Measurements from ENCODE around the gene RBM5. TPM values are rescaled to one million over a fixed set of nuclear protein-coding genes. Genes with fewer than 3 reads are reported as not detected.

Gene RBM5
- polyA plus RNA-seq, 3 donors = 9.7 to 332 (median 18.5) TPM

DNA sequence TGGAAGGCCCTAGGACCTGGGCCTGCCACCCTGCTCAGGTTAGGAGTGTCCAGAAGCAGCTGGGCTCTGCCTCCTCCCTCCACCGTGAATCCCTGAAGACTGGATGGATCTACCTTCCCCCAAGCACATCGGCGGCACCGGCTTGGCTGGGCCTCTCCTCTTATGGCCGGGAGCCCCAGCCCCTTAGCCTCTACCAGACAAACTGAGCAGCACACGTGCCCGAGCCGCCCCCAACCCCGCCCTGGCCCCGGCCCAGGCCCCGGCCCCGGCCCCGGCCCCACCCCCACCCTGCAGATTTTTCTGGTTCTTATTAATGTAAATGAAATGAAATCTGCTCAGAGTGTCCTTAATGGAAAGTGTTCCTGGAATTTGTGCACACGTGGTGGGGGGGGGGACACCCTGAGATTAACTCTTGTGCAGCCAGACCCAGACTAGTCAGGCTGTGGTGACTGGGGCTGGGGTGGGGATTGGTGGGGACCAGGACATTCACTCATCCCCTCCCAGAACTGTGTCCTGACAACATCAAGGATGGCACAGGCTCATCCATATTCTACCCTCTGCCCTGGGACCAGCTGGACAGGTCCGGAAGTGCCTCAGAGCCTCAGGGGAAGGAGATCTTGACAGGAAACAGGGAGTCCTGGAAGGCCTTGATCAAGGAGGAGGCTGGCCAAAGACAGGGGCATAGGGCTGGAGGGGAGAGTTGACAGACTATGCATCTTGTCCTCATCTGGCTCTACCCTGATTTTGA lies 35.5 kb downstream of the RBM5 start:
- no peaks in the 10 kb centered on the region for H3K4me1 Mint-ChIP-seq
- peaks cover 10 to 23% of the 10 kb centered on the region in 2 donors for H3K36me3 Mint-ChIP-seq
- Histone ChIP-seq H3K4me3 (replicated peaks in 1 of 3; ENCODE audit: low read depth in 2 of 3, low read length in 3 of 3) (no peak overlapping the region), H3K4me1 (ENCODE audit: control insufficient read depth in 1 of 2, insufficient read depth in 2 of 2, low read length in 2 of 2) (no peaks in the 10 kb centered on the region), H3K4me2 (replicated peaks; ENCODE audit: extremely low read depth, low read length, poor library complexity, severe bottlenecking) (no peak overlapping the region), H3K36me3 (replicated peaks in 1 of 2; ENCODE audit: control insufficient read depth in 1 of 2, insufficient read depth in 2 of 2, low read length in 2 of 2) (peaks cover 17 to 31% of the 10 kb centered on the region in 2 donors), H3K9ac (ENCODE audit: insufficient read depth, low read length, poor library complexity, severe bottlenecking) (no peak overlapping the region), H3K27ac (ENCODE audit: low read depth in 1 of 2, low read length in 2 of 2) (no peak overlapping the region), H3K9me3 (replicated peaks in 1 of 2; ENCODE audit: control insufficient read depth in 1 of 2, insufficient read depth in 1 of 2, low read length in 2 of 2) (no peaks in the 10 kb centered on the region), H3K79me2 (ENCODE audit: insufficient read depth, low read length) (no peaks in the 10 kb centered on the region), H4K20me1 (ENCODE audit: insufficient read depth, low read length) (peaks cover 44% of the 10 kb centered on the region), H3K27me3 (ENCODE audit: control insufficient read depth in 2 of 2, insufficient read depth in 2 of 2, low read length in 2 of 2) (no peaks in the 10 kb centered on the region), H2AFZ (ENCODE audit: insufficient read depth, low read depth, low read length, poor library complexity, severe bottlenecking) (no peak overlapping the region)
- H3K9me3 Mint-ChIP-seq = no peaks in the 10 kb centered on the region
- peaks cover under 1 to 4% (median 2%) of the 10 kb centered on the region in 3 donors for H3K27me3 Mint-ChIP-seq (ENCODE audit: low read depth in 3 of 3)
- DNase-seq = no peak
- peak overlapping the region in 3 of 7 donors; percentile 26 to 60 (median 48) for H3K27ac Mint-ChIP-seq
- H3K4me3 Mint-ChIP-seq = no peak overlapping the region
- intact Hi-C loops (cut with micrococcal nuclease) = loop anchor here (5.0 kb wide), 2 partner anchors 98 to 148 kb away; no protein-coding TSS in a partner anchor
- 82% methylated on average over 6 of the region's 15 CpGs for WGBS (ENCODE audit: insufficient coverage)
- TF ChIP-seq, protein P1, sequence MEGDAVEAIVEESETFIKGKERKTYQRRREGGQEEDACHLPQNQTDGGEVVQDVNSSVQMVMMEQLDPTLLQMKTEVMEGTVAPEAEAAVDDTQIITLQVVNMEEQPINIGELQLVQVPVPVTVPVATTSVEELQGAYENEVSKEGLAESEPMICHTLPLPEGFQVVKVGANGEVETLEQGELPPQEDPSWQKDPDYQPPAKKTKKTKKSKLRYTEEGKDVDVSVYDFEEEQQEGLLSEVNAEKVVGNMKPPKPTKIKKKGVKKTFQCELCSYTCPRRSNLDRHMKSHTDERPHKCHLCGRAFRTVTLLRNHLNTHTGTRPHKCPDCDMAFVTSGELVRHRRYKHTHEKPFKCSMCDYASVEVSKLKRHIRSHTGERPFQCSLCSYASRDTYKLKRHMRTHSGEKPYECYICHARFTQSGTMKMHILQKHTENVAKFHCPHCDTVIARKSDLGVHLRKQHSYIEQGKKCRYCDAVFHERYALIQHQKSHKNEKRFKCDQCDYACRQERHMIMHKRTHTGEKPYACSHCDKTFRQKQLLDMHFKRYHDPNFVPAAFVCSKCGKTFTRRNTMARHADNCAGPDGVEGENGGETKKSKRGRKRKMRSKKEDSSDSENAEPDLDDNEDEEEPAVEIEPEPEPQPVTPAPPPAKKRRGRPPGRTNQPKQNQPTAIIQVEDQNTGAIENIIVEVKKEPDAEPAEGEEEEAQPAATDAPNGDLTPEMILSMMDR (IDR thresholded peaks at IDR 0.05) = no peak

DNA sequence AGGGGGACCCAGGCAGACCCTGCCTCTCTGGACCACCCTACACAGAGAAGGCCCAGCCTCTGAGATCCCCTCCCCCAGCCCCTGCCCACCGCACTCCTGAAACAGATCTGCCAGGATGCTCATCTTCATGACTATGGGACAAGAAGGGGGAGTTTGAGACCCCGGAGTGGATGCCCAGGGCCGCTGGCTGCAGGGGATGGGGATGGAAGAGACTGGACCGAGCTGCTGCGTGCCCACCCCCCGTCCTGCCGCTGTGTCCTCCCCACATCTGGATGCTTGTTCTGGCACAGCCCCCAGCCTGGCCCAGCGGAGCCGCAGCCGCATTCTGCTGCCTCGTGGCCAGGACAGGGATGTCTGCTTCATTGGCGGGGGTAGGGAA lies 36.1 kb downstream of the RBM5 start:
- Mint-ChIP-seq H3K4me3 (no peak overlapping the region), H3K9me3 (no peaks in the 10 kb centered on the region), H3K4me1 (no peaks in the 10 kb centered on the region), H3K27ac (peak overlapping the region in 2 of 7 donors; percentile 48 to 60), H3K27me3 (ENCODE audit: low read depth in 3 of 3) (peaks cover 3 to 4% (median 4%) of the 10 kb centered on the region in 3 donors), H3K36me3 (peaks cover 7 to 19% of the 10 kb centered on the region in 2 donors)
- H3K27me3 ChIP-seq (ENCODE audit: control insufficient read depth in 2 of 2, insufficient read depth in 2 of 2, low read length in 2 of 2) = no peaks in the 10 kb centered on the region
- H2AFZ ChIP-seq (ENCODE audit: insufficient read depth, low read depth, low read length, poor library complexity, severe bottlenecking) = no peak overlapping the region
- peak in 1 of 3 donors; percentile 2 for DNase-seq
- H3K4me2 ChIP-seq (replicated peaks; ENCODE audit: extremely low read depth, low read length, poor library complexity, severe bottlenecking) = no peak overlapping the region
- H4K20me1 ChIP-seq (ENCODE audit: insufficient read depth, low read length) = peaks cover 38% of the 10 kb centered on the region
- H3K79me2 ChIP-seq (ENCODE audit: insufficient read depth, low read length) = no peaks in the 10 kb centered on the region
- WGBS (ENCODE audit: insufficient coverage) = 92% methylated on average over 10 of the region's 12 CpGs
- H3K4me1 ChIP-seq (ENCODE audit: control insufficient read depth in 1 of 2, insufficient read depth in 2 of 2, low read length in 2 of 2) = no peaks in the 10 kb centered on the region
- no peak overlapping the region for H3K27ac ChIP-seq (ENCODE audit: low read depth in 1 of 2, low read length in 2 of 2)
- H3K36me3 ChIP-seq (replicated peaks in 1 of 2; ENCODE audit: control insufficient read depth in 1 of 2, insufficient read depth in 2 of 2, low read length in 2 of 2) = peaks cover 13 to 26% of the 10 kb centered on the region in 2 donors
- intact Hi-C loops (cut with micrococcal nuclease) = loop anchor here (5.0 kb wide), 2 partner anchors 98 to 148 kb away; no protein-coding TSS in a partner anchor
- TF ChIP-seq, protein P1 (IDR thresholded peaks at IDR 0.05) = no peak
- H3K9me3 ChIP-seq (replicated peaks in 1 of 2; ENCODE audit: control insufficient read depth in 1 of 2, insufficient read depth in 1 of 2, low read length in 2 of 2) = no peaks in the 10 kb centered on the region
- no peak overlapping the region for H3K9ac ChIP-seq (ENCODE audit: insufficient read depth, low read length, poor library complexity, severe bottlenecking)
- no peak overlapping the region for H3K4me3 ChIP-seq (replicated peaks in 1 of 3; ENCODE audit: low read depth in 2 of 3, low read length in 3 of 3)
